ENCODE data around the gene NFYB. TPM values are rescaled to one million over a fixed set of nuclear protein-coding genes. Genes with fewer than 3 reads are reported as not detected.
"Not testable (repeated sequence)": the region's sequence is repeated elsewhere in the genome, so short reads cannot be mapped to it uniquely, and the experiment has no call there.

The NFYB gene
- total and polyA plus RNA-seq, 7 donors = 15.3 to 91.3 (median 75.2) TPM

DNA sequence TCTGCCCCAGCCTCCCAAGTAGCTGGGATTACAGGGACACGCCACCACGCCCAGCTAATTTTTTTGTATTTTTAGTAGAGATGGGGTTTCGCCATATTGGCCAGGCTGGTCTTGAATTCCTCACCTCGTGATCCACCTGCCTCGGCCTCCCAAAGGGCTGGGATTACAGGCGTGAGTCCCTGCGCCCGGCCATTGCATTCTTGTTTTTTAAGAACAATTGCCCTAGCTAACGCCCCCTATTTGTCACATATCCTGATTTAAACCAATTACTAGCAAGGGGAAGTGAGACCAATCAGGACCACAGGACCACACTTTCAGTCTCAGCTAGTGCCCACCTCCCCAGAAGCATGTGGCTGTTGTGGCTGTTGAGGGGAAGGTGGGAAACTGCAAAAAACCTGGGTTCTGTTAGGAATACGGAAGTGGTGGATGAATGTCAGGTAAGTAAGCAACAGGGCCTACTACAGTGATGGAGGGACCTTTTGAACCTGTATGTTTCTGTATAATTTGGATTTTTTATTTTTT lies 37.8 kb upstream of the NFYB start:
- 84 to 92% methylated on average over 10 of the region's 10 CpGs for WGBS, 2 donors
- intact Hi-C loops (cut with DNase I) = loop anchor here (2.0 to 5.0 kb wide), 3 partner anchors 39 to 111 kb away; partner anchors contain the start of gene TXNRD1
- Histone ChIP-seq H3K4me3 (no peak overlapping the region), H3K27ac (peak overlapping the region in 3 of 4 donors; percentile 87 to 91 (median 91)), H3K27me3 (no peaks in the 10 kb centered on the region), H3K36me3 (no peaks in the 10 kb centered on the region), H3K9me3 (no peaks in the 10 kb centered on the region), H3K4me1 (peaks cover 0 to 49% (median 46%) of the 10 kb centered on the region in 4 donors)
- no peak for TF ChIP-seq POLR2A (IDR thresholded peaks at IDR 0.05)
- TF ChIP-seq, protein P1, sequence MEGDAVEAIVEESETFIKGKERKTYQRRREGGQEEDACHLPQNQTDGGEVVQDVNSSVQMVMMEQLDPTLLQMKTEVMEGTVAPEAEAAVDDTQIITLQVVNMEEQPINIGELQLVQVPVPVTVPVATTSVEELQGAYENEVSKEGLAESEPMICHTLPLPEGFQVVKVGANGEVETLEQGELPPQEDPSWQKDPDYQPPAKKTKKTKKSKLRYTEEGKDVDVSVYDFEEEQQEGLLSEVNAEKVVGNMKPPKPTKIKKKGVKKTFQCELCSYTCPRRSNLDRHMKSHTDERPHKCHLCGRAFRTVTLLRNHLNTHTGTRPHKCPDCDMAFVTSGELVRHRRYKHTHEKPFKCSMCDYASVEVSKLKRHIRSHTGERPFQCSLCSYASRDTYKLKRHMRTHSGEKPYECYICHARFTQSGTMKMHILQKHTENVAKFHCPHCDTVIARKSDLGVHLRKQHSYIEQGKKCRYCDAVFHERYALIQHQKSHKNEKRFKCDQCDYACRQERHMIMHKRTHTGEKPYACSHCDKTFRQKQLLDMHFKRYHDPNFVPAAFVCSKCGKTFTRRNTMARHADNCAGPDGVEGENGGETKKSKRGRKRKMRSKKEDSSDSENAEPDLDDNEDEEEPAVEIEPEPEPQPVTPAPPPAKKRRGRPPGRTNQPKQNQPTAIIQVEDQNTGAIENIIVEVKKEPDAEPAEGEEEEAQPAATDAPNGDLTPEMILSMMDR (IDR thresholded peaks at IDR 0.05) = no peak
- no peak for TF ChIP-seq POLR2AphosphoS5 (IDR thresholded peaks at IDR 0.05)
- TF ChIP-seq EP300 (IDR thresholded peaks at IDR 0.05) = no peak
- DNase-seq = no peak

DNA sequence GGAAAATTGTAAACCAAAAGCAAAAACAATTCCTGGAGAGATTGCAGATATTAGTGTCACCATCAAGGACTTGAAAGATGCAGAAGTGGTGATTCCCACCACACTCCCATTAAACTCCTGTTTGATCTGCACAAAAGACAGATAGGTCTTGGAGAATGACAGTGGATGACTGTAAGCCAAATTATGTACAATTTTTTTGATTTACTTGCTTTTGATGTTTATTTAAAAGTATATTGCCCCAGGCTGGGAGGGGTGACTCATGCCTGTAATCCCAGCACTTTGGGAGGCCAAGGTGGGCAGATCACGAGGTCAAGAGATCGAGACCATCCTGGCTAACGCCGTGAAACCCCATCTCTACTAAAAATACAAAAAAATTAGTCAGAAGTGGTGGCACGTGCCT lies 35.8 kb upstream of the NFYB start:
- H3K27me3 ChIP-seq; DNase-seq; H3K27ac ChIP-seq; H3K36me3 ChIP-seq; intact Hi-C loops (cut with DNase I); H3K9me3 ChIP-seq; H3K4me3 ChIP-seq: not testable (repeated sequence)
- H3K4me1 ChIP-seq = peaks cover 0 to 29% (median 29%) of the 10 kb centered on the region in 4 donors
- 89% methylated on average over 5 of the region's 5 CpGs for WGBS, 2 donors

DNA sequence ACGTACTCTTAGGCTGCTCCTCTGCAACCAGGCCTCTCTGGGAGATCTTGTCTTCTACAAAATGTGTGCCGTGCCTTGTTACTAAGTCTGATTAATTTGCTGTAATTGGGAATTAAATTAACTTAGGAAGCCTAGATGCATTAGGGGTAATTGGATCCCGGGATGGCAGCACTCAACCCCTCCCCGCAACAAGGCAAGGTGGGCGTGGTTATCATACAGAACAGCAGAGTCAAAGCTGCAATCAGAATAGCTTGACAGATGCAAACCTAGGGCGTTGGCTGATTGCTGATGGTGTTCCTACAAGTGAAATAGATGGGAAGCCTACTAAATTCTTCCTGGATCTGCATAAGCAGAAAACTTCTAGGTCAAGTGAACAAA lies 34.5 kb upstream of the NFYB start:
- Histone ChIP-seq H3K27ac (no peak overlapping the region), H3K4me1 (peaks cover 0 to 17% (median 17%) of the 10 kb centered on the region in 4 donors), H3K9me3 (no peaks in the 10 kb centered on the region), H3K36me3 (no peaks in the 10 kb centered on the region), H3K4me3 (no peak overlapping the region), H3K27me3 (no peaks in the 10 kb centered on the region)
- no peak for DNase-seq
- WGBS, 2 donors = 78 to 90% methylated on average over 6 of the region's 6 CpGs
- TF ChIP-seq EP300 (IDR thresholded peaks at IDR 0.05) = no peak
- TF ChIP-seq, protein P1 (IDR thresholded peaks at IDR 0.05) = no peak
- TF ChIP-seq POLR2A (IDR thresholded peaks at IDR 0.05) = no peak
- no peak for TF ChIP-seq POLR2AphosphoS5 (IDR thresholded peaks at IDR 0.05)
- intact Hi-C loops (cut with DNase I) = no loop called here

DNA sequence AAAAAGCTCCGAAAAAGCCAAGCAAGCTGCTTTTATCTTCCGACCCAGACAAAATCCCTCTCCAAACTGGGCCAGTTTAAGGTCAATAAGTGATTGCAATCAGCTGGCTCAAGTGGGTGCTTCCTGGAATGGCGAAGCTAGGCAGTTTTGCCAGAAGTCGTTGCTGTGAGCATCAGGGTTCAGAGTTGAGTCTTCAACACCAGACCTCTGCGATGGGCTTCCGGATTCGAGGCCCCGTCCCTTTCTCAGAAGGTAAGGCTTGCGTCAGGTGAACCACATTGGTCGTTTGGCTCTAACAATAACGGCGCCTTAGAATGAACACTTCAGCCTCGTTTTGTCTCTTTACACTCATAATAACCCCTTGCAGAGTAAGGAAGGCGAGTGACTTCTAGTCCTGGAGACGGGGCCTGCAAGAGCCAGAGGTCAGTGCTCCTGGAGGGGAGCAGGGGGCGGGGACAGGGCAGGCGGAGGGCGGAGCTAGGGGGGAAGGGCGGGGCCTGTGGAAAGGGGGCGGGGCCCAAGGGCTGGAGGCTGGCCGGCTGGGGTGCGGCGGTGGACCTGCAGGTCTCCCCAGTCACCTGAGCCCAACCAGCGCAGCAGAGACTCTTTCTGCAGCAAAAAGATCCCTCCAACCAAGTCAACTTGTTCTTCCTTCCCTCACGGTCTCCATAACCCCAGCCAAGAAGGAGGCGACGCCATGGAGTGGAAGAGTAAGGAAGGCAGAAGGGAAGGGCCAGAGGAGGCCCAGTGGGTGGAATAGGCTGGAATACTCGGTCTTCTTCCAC lies 34.0 kb upstream of the NFYB start:
- intact Hi-C loops (cut with DNase I) = no loop called here
- TF ChIP-seq POLR2A (IDR thresholded peaks at IDR 0.05) (no peak), POLR2AphosphoS5 (IDR thresholded peaks at IDR 0.05) (no peak), EP300 (IDR thresholded peaks at IDR 0.05) (no peak)
- TF ChIP-seq, protein P1 (IDR thresholded peaks at IDR 0.05) = no peak

DNA sequence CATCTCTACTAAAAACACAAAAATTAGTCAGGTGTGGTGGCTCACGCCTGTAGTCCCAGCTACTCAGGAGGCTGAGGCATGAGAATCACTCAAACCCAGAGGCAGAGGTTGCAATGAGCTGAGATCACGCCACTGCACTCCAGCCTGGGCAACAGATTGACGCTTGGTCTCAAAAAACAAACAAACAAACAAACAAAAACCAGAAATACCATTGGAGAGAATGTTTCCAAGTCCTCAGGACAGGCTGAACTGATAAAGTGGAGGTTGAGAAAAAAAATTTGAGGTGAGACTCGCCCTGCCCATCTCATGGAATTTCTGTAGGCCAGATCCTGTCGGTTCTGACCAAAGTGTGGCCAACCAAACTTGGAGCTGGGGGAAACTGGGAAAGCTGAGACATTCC lies 30.6 kb upstream of the NFYB start:
- no peak for DNase-seq
- Histone ChIP-seq H3K4me3 (no peak overlapping the region), H3K9me3 (no peaks in the 10 kb centered on the region), H3K27me3 (no peaks in the 10 kb centered on the region), H3K4me1 (no peaks in the 10 kb centered on the region), H3K27ac (no peak overlapping the region), H3K36me3 (no peaks in the 10 kb centered on the region)
- intact Hi-C loops (cut with DNase I) = no loop called here
- TF ChIP-seq POLR2A (IDR thresholded peaks at IDR 0.05) = no peak
- no peak for TF ChIP-seq POLR2AphosphoS5 (IDR thresholded peaks at IDR 0.05)
- TF ChIP-seq, protein P1 (IDR thresholded peaks at IDR 0.05) = no peak
- TF ChIP-seq EP300 (IDR thresholded peaks at IDR 0.05) = no peak
- 83 to 89% methylated on average over 5 of the region's 5 CpGs for WGBS, 2 donors

More for the DNA sequence above, 34.0 kb upstream of the NFYB start:
- Histone ChIP-seq H3K9me3 (no peaks in the 10 kb centered on the region), H3K27me3 (no peaks in the 10 kb centered on the region), H3K4me1 (peaks cover 0 to 14% (median 12%) of the 10 kb centered on the region in 4 donors), H3K4me3 (no peak overlapping the region), H3K27ac (no peak overlapping the region), H3K36me3 (no peaks in the 10 kb centered on the region)
- 86 to 87% methylated on average over 28 of the region's 28 CpGs for WGBS, 2 donors
- no peak for DNase-seq

Data from sigmoid colon (tissue), 7 donors.